Iris pigment epithelial cell (primary cell): ENCODE results near the gene ZNF471.

Experiments
- DNase-seq: peaks from one replicate; pipeline ENCODE4 v3.0.0-alpha.2; 2011; ENCODE audit warnings: low read depth

ZNF471 gene

GRCh38 chr19:56507446-56508289 lies at the start of gene ZNF471:
Gene ZNF471 (plus strand): TSS chr19:56507855. CDS start chr19:56511572, 3,717 bp downstream.
- DNase-seq: peak; percentile 98

DNA sequence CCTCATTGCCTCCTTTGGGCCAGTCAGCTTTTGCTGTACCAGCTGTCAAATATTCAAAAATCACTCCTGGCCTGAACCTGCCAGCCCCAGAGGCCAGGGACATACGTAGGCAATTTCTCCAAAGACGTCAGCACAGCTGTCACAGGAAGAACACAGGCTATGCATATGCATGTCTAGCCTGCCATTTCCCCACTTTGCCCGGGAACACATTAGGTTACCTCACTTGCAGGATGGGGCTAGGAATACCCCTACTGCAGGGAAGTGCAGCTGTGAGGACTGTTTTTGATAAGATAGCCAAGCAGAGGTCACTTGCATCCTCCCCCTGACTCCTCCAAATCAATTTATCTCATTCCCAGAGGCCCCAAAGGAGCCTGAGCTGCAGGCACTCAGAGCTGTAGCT lies 33.3 kb upstream of the ZNF471 start:
- no peak for DNase-seq

- no peak for DNase-seq
Measured at GRCh38 chr19:56476093-56476492, 31.6 kb upstream of the ZNF471 start.

DNA sequence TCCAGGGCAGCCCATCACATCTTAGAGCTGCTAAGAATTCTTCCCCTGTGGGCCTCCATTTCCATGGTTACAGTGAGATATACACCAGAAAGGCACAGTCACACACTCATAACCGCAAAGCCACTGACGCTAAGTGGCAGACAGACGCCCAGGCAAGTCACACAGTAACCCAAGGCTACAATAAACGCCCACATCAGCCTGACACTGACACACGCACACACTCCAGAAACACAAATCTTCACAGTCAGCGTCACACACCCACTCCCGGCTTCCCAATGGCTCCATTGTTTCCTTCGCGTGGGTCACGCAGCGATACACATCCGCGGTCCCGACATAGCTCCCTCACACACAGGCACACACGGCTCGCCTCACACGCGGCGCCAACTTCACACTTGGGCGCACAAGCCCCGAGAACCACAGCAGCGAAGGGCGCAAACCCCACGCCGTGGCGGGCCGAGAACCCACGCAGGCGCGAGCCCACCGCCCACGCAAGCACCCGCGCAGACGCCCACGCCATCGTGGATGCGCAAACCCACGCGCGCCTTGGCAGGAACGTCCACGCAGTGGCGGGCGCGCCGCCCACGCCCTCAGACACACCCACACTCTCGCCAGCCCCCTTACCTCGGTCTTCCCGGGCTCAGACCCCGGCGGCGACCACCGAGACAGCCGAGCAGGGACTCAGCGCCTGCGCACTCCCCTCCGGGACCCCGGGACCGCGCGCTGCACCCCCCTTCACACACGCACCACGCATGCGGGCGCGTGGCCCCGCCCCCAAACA lies 30.8 kb upstream of the ZNF471 start, which contains the start of gene ZNF667:
Gene ZNF667 (minus strand): TSS at position 695 of the 778 bp plus-strand sequence. CDS start 14,975 bp downstream, outside the sequence.
- peak; percentile 42 for DNase-seq

DNA sequence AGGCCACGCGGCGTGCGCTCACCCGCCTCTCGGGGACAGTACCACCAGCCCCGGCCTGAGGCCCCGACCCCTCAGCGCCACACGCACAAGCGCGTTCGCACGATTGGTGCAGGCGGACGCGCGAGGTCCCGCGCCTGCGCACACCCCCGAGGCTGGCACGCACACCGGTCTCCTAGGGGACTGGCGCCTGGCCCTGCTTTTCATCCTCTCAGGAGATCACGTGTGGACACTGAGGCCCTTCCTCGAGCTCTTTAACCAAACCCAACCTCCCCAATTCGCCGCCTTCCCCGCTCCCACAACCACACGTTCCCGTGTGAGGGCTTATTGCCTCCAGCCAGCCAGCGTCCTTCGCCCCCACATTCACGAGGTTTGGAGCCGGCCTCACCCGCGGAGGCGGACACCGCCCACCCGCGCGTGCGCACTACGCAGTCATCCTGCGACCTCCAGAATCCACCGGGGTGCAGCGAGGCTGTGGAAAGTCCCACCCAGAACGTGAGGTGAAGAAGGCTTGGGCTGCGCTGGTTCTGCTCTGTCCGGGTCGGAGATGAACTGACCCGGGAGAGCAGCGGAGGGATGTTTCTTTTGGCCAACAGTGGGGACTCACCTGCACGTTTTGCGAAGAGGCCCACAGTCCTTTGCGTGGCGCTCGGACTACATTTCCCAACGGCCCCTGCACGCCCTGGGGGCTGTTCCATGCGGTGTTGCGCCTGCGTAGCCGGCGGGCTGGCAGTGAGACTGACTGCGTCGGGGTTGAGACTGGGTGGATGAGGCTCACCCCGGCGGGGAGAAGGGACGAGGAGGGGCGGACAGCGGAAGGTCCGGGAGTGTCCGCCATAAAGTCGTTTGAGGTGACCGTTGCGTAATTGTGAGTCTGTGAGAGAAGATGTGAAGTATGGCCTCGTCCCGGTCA lies 30.0 kb upstream of the ZNF471 start:
- peak; percentile 93 for DNase-seq

GRCh38 chr19:56491399-56491798 lies 16.3 kb upstream of the ZNF471 start:
- peak; percentile 54 for DNase-seq

- peak; percentile 56 for DNase-seq
Measured at GRCh38 chr19:56504581-56504980, 3.1 kb upstream of the ZNF471 start.

DNA sequence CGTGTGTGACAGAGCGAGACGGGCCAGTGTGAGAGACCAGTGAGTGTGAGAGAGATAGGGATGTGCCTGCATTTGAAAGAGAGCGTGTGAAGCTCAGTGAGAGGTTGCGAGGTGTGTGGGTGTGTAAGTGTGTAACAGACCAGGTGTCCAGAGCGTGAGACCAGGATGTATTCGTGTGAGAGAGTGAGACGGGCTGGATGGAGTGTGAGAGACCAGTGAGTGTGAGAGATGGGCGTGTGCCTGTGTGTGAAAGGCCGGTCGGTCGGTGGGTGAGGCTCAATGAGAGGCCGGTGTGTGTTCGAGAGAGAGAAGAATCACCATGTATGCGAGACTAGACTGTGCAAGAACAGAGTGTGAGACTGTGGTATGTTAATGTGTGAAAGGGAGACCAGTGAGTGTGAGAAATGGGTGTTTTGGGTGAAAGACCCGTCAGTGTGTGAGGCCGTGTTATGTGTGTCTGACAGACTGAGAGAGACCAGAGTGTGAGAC lies 679 bp downstream of the ZNF471 start:
- DNase-seq: no peak

DNA sequence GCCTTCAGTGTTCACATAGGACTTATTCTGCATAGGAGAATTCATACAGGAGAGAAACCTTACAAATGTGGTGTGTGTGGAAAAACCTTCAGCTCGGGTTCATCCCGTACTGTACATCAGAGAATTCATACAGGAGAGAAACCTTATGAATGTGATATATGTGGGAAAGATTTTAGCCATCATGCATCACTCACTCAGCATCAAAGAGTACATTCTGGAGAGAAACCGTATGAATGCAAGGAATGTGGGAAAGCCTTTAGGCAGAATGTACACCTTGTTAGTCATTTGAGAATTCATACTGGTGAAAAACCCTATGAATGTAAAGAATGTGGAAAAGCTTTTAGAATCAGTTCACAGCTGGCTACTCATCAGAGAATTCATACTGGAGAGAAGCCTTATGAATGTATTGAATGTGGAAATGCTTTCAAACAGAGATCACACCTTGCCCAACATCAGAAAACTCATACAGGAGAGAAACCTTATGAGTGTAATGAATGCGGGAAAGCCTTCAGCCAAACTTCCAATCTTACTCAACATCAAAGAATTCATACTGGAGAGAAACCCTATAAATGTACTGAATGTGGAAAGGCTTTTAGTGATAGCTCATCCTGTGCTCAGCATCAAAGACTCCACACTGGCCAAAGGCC lies 17.7 kb downstream of the ZNF471 start:
- no peak for DNase-seq

DNA sequence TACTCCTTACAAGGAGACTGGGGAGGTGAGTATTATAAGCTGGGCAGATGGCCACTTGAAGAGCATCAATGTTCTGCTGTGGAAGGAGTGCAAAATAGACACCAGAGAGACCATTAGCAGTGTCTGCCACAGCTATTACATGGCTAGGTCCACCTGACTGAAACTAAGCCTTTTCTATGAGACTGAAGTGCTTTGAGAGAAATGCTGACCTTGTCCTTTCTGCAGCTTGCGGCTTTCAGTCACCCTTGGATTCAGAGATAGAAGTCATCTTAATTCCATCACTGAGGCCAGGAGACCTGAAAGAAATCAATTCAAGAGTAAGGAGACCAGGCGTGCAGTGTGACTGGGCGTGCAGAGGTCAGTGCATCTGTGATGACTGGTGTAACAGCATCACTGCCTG lies 29.8 kb downstream of the ZNF471 start:
- DNase-seq: no peak

GRCh38 chr19:56538254-56538760 lies 30.7 kb downstream of the ZNF471 start:
- DNase-seq: peak; percentile 94

DNA sequence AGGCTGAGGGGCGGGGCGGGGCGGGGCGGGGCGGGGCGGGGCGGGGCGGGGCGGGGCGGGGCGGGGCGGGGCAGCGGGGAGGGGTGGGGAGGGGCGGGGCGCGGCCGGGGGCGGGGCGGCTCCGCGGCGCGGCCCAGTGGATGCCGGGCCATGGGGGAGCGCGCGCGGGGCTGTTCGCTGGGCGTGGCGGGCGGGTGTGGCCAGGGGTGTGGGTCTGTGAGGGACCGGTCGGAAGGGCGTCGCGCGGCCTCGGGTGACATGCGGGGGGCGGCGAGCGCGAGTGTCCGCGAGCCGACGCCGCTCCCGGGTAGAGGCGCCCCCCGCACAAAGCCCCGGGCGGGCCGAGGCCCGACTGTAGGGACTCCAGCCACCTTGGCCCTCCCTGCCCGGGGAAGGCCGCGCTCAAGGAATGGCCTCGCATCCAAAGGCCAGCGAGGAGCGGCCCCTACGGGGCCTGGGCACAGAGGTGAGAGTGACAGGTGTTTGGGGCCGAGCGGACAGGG lies 31.2 kb downstream of the ZNF471 start, which contains the start of gene ZFP28:
Gene ZFP28 (plus strand): TSS at position 188 of the 503 bp plus-strand sequence. CDS start 71 bp downstream, at position 259.
- DNase-seq: no peak

GRCh38 chr19:56543776-56544175 lies 36.1 kb downstream of the ZNF471 start:
- DNase-seq: no peak

DNA sequence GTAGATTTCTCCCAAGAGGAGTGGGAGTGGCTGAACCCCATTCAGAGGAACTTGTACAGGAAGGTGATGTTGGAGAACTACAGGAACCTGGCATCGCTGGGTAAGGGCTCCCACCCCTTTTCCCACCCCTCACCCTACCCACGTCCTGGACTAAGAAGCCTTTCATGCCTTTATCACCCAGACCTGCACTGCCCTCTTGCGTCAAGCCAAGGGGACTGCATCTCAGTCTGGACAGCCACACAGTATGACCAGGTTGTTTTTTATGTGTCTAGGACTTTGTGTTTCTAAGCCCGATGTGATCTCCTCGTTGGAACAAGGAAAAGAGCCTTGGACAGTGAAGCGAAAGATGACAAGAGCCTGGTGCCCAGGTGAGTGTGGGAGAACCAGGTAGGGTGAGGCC lies 39.9 kb downstream of the ZNF471 start:
- DNase-seq: no peak

DNA sequence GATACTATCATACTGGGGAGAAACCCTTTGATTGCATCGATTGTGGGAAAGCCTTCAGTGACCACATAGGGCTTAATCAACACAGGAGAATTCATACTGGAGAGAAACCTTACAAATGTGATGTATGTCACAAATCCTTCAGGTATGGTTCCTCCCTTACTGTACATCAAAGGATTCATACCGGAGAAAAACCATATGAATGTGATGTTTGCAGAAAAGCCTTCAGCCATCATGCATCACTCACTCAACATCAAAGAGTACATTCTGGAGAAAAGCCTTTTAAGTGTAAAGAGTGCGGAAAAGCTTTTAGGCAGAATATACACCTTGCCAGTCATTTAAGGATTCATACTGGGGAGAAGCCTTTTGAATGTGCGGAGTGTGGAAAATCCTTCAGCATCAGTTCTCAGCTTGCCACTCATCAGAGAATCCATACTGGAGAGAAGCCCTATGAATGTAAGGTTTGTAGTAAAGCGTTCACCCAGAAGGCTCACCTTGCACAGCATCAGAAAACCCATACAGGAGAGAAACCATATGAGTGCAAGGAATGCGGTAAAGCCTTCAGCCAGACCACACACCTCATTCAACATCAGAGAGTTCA lies 46.7 kb downstream of the ZNF471 start:
- no peak for DNase-seq

GRCh38 chr19:56562766-56563165 lies 55.1 kb downstream of the ZNF471 start:
- no peak for DNase-seq

DNA sequence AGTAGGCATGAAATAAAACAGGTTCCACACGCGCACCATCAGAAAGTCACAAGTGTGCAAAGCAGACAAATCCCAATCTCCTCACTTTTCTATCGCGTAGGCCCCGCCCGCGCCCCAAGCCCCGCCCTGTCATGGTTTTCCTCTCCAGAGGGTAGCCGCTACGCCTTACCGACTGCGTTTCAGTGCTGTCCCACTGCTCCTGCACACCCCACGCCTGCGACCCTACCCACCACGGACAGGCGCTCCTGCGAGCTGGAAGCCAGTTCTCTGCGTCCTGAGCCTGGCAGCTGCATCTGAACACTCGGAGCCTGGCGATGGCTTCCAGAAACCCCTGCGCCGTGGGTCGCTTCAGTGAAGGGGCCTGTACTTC lies 59.2 kb downstream of the ZNF471 start:
- peak; percentile 42 for DNase-seq

- DNase-seq: peak; percentile 95
Measured at GRCh38 chr19:56567274-56568120, 59.8 kb downstream of the ZNF471 start, which contains the start of gene ZNF470. Gene ZNF470 (plus strand): TSS chr19:56567468. CDS start chr19:56570312, 2,844 bp downstream.

- no peak for DNase-seq
Measured at GRCh38 chr19:56572589-56572988, 64.9 kb downstream of the ZNF471 start.
